Activated gamma-delta T cell treated with Interleukin-2 at 50 U/mL for 16 hours (primary cell): ENCODE data around the gene NTN1.

Experiments used
- DNase-seq: peaks from one replicate; pipeline ENCODE4 v3.0.0-alpha.2; 2020

NTN1 gene

GRCh38 chr17:9287306-9287705 lies 266.0 kb downstream of the NTN1 start:
- no peak for DNase-seq

GRCh38 chr17:9290226-9290613 lies 268.9 kb downstream of the NTN1 start:
- no peak for DNase-seq

- DNase-seq: peak; percentile 7
These were observed 270.7 kb downstream of the NTN1 start for GRCh38 chr17:9291912-9292560.

GRCh38 chr17:9292561-9292941 lies 271.2 kb downstream of the NTN1 start:
- DNase-seq: no peak
